HCT116 (cell line): ENCODE measurements around the gene PTS. TPM values are rescaled to one million over a fixed set of nuclear protein-coding genes. Genes with fewer than 3 reads are reported as not detected.

ENCODE experiments used
- ATAC-seq: fragments of 200-7000 bp; cut with Tn5 transposase; 2 replicates; pipeline ENCODE4 v1.9.1; 2020; ENCODE audit warnings: mild to moderate bottlenecking, moderate library complexity
- BruUV-seq: library from RNA; stranded (reverse); fragments of 400-500 nt; replicated peaks from 2 replicates; lab custom pipeline; 2021; lab: Mats Ljungman, UMichigan
- CTCF ChIA-PET: fragments of 300-600 bp; sonication (Branson Sonifier 250); formaldehyde crosslinking; loops from one replicate; lab custom pipeline; 2021; ENCODE audit warnings: antibody characterized with exemption; lab: Charles Lee
- POLR2A ChIA-PET: fragments of 300-600, 350-600 bp; sonication (Branson Sonifier 250); formaldehyde crosslinking; loops from one replicate; lab custom pipeline; 2021; ENCODE audit warnings: antibody characterized with exemption; lab: Charles Lee
- RAD21 ChIA-PET, 2 experiments: fragments of 300-600 bp; sonication (Branson Sonifier 250); formaldehyde crosslinking; loops; one replicate each; lab custom pipeline; 2023; ENCODE audit warnings: low total read pairs in 2 of 2; ENCODE audit not compliant: uncharacterized antibody in 2 of 2, unreplicated experiment in 2 of 2, low non-redundant PET in 1 of 2; lab: Charles Lee
- DNase-seq: peaks from one replicate; pipeline ENCODE4 v3.0.0-alpha.2; 2010; ENCODE audit warnings: low read depth, low spot score
- H2AFZ ChIP-seq: fragments of 200-600 bp; shearing (Covaris generic), sonication (generic); 2 replicates; pipeline ENCODE4 v1.6.1; 2017; ENCODE audit warnings: low read depth, mixed run types, mixed read lengths, antibody characterized with exemption, low read length; ENCODE audit not compliant: poor library complexity, severe bottlenecking
- H3K27ac ChIP-seq: 2 replicates; pipeline ENCODE4 v1.5.1; 2012; ENCODE audit warnings: low read depth, low read length
- H3K27me3 ChIP-seq: fragments of 200-600 bp; sonication (generic); 2 replicates; pipeline ENCODE4 v1.6.1; 2016; ENCODE audit warnings: mixed run types, low read length, mixed read lengths; ENCODE audit not compliant: insufficient read depth
- H3K36me3 ChIP-seq, 2 experiments: fragments of 200-500 bp in 1 of 2; fragments of 200-600 bp in 1 of 2; sonication (Bioruptor generic) in 1 of 2; sonication (generic) in 1 of 2; 2 replicates each; pipeline versions ENCODE4 v1.5.1 to v1.6.1; 2014 to 2016; ENCODE audit warnings: low read length in 2 of 2, inconsistent platforms in 1 of 2, mixed read lengths in 1 of 2, mixed run types in 1 of 2; ENCODE audit not compliant: insufficient read depth in 2 of 2, control insufficient read depth in 1 of 2
- H3K4me1 ChIP-seq, 2 experiments: fragments of 200-600 bp in 1 of 2; sonication (generic) in 1 of 2; 2 replicates each; pipeline versions ENCODE4 v1.5.1 to v1.6.1; 2012 to 2017; ENCODE audit warnings: low read length in 2 of 2, inconsistent platforms in 1 of 2, mild to moderate bottlenecking in 1 of 2, mixed read lengths in 1 of 2, mixed run types in 1 of 2, moderate library complexity in 1 of 2; ENCODE audit not compliant: insufficient read depth in 2 of 2, control insufficient read depth in 1 of 2
- H3K4me2 ChIP-seq: fragments of 200-600 bp; sonication (generic); 2 replicates; pipeline ENCODE4 v1.6.1; 2017; ENCODE audit warnings: mixed run types, low read length, mixed read lengths
- H3K4me3 ChIP-seq, 2 experiments: fragments of 200-600 bp in 1 of 2; sonication (generic) in 1 of 2; replicated peaks in 1 of 2; 2 replicates each; pipeline ENCODE4 v1.5.1; 2011 to 2016; ENCODE audit warnings: low read length in 2 of 2, control low read depth in 1 of 2, low read depth in 1 of 2, mild to moderate bottlenecking in 1 of 2, mixed read lengths in 1 of 2, mixed run types in 1 of 2
- H3K79me2 ChIP-seq: fragments of 200-600 bp; sonication (generic); 2 replicates; pipeline ENCODE4 v1.6.1; 2017; ENCODE audit warnings: mild to moderate bottlenecking, mixed run types, low read length, moderate library complexity, mixed read lengths; ENCODE audit not compliant: insufficient read depth
- H3K9ac ChIP-seq: fragments of 200-600 bp; sonication (generic); 2 replicates; pipeline ENCODE4 v1.6.1; 2016; ENCODE audit warnings: low read length, mixed read lengths
- H3K9me2 ChIP-seq: fragments of 200-600 bp; sonication (generic), shearing (Covaris generic); 2 replicates; pipeline ENCODE4 v1.6.1; 2017; ENCODE audit warnings: mixed run types, mild to moderate bottlenecking, moderate library complexity; ENCODE audit not compliant: insufficient read depth
- H3K9me3 ChIP-seq, 2 experiments: fragments of 200-500 bp in 1 of 2; fragments of 200-600 bp in 1 of 2; sonication (Bioruptor generic) in 1 of 2; sonication (generic) in 1 of 2; 2 replicates each; pipeline ENCODE4 v1.6.1; 2014 to 2017; ENCODE audit warnings: low read length in 2 of 2, mixed read lengths in 2 of 2, inconsistent platforms in 1 of 2, low read depth in 1 of 2, mild to moderate bottlenecking in 1 of 2, mixed run types in 1 of 2, moderate library complexity in 1 of 2; ENCODE audit not compliant: control insufficient read depth in 1 of 2, insufficient read depth in 1 of 2
- H4K20me1 ChIP-seq: fragments of 200-600 bp; sonication (generic), shearing (Covaris generic); 2 replicates; pipeline ENCODE4 v1.6.1; 2017; ENCODE audit warnings: mixed run types, mild to moderate bottlenecking, moderate library complexity; ENCODE audit not compliant: insufficient read depth
- ATF3 ChIP-seq: IDR thresholded peaks from 2 replicates; pipeline ENCODE4 v1.6.1; 2012
- CBX3 ChIP-seq: IDR thresholded peaks from 2 replicates; pipeline ENCODE4 v1.6.1; 2012; ENCODE audit warnings: low read depth
- EGR1 ChIP-seq: IDR thresholded peaks from 2 replicates; pipeline ENCODE4 v1.6.1; 2012; ENCODE audit warnings: low read depth
- EZH2 ChIP-seq: fragments of 200-600 bp; sonication (generic); IDR thresholded peaks from 2 replicates; pipeline ENCODE4 v1.6.1; 2017; ENCODE audit warnings: antibody characterized with exemption, mixed run types
- FOSL1 ChIP-seq: IDR thresholded peaks from 2 replicates; pipeline ENCODE4 v1.6.1; 2012; ENCODE audit warnings: low read depth
- JUND ChIP-seq: IDR thresholded peaks from 2 replicates; pipeline ENCODE4 v1.6.1; 2012
- POLR2AphosphoS5 ChIP-seq: IDR thresholded peaks from 2 replicates; pipeline ENCODE4 v1.6.1; 2011; ENCODE audit warnings: mild to moderate bottlenecking, low read depth, low read length, moderate library complexity
- RAD21 ChIP-seq: IDR thresholded peaks from 2 replicates; pipeline ENCODE4 v1.6.1; 2012; ENCODE audit warnings: low read depth, mild to moderate bottlenecking
- SP1 ChIP-seq: IDR thresholded peaks from 2 replicates; pipeline ENCODE4 v1.6.1; 2012; ENCODE audit warnings: low read depth
- SRF ChIP-seq: IDR thresholded peaks from 2 replicates; pipeline ENCODE4 v1.6.1; 2012; ENCODE audit warnings: low read depth
- TCF7L2 ChIP-seq: IDR thresholded peaks from 2 replicates; pipeline ENCODE4 v1.7.0; 2011; ENCODE audit warnings: borderline replicate concordance, inconsistent platforms; ENCODE audit not compliant: insufficient read depth, insufficient read length; ENCODE audit errors: extremely low read depth
- YY1 ChIP-seq: IDR thresholded peaks from 2 replicates; pipeline ENCODE4 v1.6.1; 2011; ENCODE audit warnings: low read length, low read depth, moderate library complexity, mild to moderate bottlenecking; ENCODE audit not compliant: insufficient replicate concordance; ENCODE audit errors: extremely low read depth
- ZNF274 ChIP-seq: fragments of 200-500 bp; sonication (Bioruptor generic); IDR thresholded peaks from 2 replicates; pipeline ENCODE4 v1.6.1; 2014; ENCODE audit warnings: mild to moderate bottlenecking, low read depth, low read length, inconsistent platforms
- intact Hi-C: fragments of 100-400 bp; cut with micrococcal nuclease; formaldehyde crosslinking; loops from 2 replicates; pipeline ENCODE4 v1.10.0; 2022
- total RNA-seq: library from RNA; stranded (reverse); gene quantifications from one replicate; pipeline ENCODE4 v1.2.1, GENCODE V29; 2021; ENCODE audit not compliant: unreplicated experiment
- TF ChIP-seq, protein P1 (sequence below): IDR thresholded peaks from 2 replicates; pipeline ENCODE4 v1.6.1; 2012; ENCODE audit warnings: low read depth

PTS gene
- total RNA-seq, 1 experiment from 2014 or later, result 45.7 TPM

GRCh38 chr11:112247201-112247600 lies 21.0 kb downstream of the PTS start:
- H2AFZ ChIP-seq, result no peak overlapping the region
- H3K9ac ChIP-seq, result no peak overlapping the region
- H3K36me3 ChIP-seq, result no peaks in the 10 kb centered on the region
- ATAC-seq (no peak), DNase-seq (no peak)
- no peak overlapping the region for H3K27ac ChIP-seq
- no TSS peak for BruUV-seq
- no peaks in the 10 kb centered on the region for H3K27me3 ChIP-seq
- POLR2A ChIA-PET, result no interaction called here
- no peak overlapping the region for H3K4me3 ChIP-seq
- CTCF ChIA-PET, result no interaction called here
- no peaks in the 10 kb centered on the region for H3K9me3 ChIP-seq
- no peaks in the 10 kb centered on the region for H3K79me2 ChIP-seq
- H3K9me2 ChIP-seq, result no peaks in the 10 kb centered on the region
- H3K4me2 ChIP-seq, result no peak overlapping the region
- RAD21 ChIA-PET, result no interaction called here
- H4K20me1 ChIP-seq, result no peaks in the 10 kb centered on the region
- intact Hi-C loops, result no loop called here
- no peak for TF ChIP-seq ATF3
- TF ChIP-seq TCF7L2, result no peak
- TF ChIP-seq YY1, result no peak
- TF ChIP-seq SRF, result no peak
- no peak for TF ChIP-seq SP1
- TF ChIP-seq JUND, result no peak
- TF ChIP-seq EZH2, result no peak
- no peak for TF ChIP-seq RAD21
- TF ChIP-seq POLR2AphosphoS5, result no peak
- no peak for TF ChIP-seq FOSL1
- TF ChIP-seq EGR1, result no peak
- TF ChIP-seq CBX3, result no peak
- no peak for TF ChIP-seq ZNF274
- TF ChIP-seq, protein P1, sequence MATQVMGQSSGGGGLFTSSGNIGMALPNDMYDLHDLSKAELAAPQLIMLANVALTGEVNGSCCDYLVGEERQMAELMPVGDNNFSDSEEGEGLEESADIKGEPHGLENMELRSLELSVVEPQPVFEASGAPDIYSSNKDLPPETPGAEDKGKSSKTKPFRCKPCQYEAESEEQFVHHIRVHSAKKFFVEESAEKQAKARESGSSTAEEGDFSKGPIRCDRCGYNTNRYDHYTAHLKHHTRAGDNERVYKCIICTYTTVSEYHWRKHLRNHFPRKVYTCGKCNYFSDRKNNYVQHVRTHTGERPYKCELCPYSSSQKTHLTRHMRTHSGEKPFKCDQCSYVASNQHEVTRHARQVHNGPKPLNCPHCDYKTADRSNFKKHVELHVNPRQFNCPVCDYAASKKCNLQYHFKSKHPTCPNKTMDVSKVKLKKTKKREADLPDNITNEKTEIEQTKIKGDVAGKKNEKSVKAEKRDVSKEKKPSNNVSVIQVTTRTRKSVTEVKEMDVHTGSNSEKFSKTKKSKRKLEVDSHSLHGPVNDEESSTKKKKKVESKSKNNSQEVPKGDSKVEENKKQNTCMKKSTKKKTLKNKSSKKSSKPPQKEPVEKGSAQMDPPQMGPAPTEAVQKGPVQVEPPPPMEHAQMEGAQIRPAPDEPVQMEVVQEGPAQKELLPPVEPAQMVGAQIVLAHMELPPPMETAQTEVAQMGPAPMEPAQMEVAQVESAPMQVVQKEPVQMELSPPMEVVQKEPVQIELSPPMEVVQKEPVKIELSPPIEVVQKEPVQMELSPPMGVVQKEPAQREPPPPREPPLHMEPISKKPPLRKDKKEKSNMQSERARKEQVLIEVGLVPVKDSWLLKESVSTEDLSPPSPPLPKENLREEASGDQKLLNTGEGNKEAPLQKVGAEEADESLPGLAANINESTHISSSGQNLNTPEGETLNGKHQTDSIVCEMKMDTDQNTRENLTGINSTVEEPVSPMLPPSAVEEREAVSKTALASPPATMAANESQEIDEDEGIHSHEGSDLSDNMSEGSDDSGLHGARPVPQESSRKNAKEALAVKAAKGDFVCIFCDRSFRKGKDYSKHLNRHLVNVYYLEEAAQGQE, result no peak
- H3K4me1 ChIP-seq, result no peaks in the 10 kb centered on the region
